HG03460 (cell line): ENCODE data around the gene JAZF1.
A peak's percentile ranks its signal among the peaks of the same experiment; 100 is the strongest.

Experiments
- ATAC-seq: cut with Tn5 transposase; IDR thresholded peaks from one replicate; pipeline ENCODE4 v1.9.1; 2021; ENCODE audit not compliant: unreplicated experiment

The JAZF1 gene

DNA sequence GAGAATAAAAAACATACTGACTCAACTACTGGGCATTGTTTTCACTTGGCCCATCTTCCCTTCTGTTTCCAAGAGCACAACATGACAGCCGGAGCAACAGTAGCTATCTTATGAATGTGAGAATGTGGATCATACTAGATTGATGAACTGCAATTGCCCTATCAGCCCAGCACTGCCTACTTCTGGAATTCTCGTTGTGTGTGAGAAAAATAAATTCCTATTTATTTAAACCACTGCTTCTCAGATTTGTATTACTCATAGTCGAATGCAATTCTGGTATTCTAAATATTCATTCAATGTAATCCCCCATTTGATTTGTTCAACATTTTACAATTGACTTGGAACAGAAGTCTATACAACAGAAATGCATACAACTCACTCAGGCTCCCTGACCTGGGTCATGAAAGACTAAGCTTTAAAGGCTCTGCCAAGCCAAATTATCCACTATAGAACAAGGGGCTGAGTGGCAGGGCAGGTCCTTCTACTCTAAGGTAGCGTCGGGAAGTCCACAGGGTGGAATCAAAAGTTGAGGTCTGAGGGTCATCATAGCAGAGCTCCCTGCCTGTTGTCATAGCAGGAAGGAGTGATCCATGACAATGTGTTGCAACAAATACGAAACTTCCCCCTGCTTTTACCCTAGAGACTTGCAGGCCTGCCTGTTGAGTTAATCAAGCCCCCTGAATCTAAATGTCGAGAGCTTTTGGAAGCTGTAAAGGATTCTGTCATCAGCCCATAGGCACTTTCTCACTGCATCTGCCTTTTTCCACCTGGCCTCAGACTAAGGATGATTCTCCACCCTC lies 12.4 kb upstream of the JAZF1 start:
- no peak for ATAC-seq

DNA sequence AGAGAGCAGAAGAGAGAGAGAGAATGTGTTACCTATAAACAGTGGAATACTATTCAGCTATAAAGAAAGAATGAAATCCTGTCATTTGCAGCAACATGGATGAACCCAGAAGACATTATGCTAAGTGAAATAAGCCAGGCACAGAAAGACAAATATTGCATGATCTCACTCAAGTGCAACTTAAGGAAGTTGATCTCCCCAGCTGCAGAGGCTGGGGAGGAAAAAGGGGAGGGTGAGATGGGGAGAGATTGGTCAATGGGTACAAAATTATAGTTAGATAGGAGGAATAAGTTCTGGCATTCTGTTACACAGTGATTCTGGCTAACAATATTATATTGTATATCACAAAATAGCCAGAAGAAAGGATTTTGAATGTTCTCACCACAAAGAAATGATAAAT lies 11.2 kb upstream of the JAZF1 start:
- ATAC-seq: no peak

DNA sequence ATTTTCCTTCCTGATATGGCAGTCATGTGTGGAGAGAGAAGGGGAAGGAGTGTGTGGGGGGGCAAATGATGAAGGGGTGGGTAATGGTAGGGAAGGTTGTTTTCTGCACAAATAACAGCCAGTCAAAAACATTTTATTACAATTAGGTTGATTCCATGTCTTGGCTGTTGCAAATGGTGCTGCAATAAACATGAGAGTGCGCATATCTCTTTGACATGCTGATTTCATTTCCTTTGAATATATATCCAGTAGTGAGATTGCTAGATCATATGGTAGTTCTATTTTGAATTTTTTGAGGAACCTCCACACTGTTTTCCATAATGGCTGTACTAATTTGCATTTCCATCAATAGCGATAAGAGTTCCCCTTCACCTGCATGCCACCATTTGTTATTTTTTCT lies 10.6 kb upstream of the JAZF1 start:
- ATAC-seq: no peak

DNA sequence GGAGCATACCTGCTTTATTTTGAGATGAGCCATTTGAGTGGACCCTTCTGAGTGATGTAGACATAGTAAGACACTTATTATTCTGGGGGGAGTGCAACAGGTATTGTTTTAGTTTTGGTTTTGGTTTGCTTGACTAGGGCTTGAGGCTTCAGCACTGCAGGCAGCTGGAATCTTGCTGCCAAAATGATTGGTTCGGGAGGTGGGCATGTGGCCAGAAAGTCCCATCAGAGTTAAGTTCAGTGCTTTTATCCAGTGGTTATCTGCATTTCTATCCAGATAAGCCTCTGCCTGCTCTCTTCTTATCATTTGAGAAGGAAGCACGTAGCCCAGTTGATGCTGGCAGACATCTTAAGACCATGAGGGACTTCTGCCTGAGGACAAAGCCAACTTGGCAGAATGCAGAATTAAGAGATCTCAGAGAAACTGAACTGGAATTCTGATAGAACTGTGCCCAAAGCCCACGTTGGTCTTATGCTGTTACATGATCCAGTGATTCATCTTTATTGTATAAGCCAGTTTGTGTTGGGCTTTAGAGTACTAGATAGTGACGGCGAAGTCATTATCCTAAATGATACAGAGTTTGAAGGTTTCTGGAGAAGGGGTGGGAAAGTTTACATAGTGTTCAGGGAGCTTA lies 9.6 kb upstream of the JAZF1 start:
- no peak for ATAC-seq

DNA sequence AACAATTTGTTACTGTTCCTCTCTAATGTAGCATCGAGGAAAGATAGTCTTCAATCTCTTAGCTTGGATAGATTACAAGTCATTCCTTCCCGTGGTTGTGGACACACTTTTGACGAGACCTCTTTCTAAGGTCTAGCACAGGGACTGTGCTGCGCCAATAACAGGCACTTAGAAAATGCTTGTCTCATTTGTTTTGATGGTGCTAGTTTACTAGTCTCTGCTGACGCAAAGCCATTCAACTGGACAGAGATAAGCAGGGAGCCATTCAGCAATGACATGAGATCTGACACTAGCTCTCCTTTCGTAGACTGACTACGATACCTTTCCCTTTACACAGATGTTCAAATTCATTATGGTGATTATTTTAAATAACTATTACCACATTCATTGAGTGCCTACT lies 6.4 kb upstream of the JAZF1 start:
- ATAC-seq: no peak

DNA sequence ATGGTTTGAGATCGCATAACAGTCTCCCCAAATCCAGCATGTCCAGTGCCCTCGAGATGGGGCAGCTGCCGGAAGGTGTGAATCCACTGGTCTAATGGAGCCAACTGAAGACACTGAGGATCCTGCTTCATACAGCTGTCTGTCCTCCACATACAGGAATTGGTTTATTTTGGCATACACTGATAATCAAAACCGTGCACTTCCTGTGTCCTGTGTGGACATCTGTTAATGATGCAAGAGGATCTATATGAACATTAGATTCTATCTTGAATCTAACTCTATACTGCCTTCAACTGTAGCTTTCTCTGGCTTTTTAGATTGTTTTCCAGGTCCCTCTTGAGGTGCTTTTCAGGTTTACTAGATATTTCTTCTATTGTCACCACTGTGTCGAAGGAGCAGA lies 3.0 kb upstream of the JAZF1 start:
- no peak for ATAC-seq

DNA sequence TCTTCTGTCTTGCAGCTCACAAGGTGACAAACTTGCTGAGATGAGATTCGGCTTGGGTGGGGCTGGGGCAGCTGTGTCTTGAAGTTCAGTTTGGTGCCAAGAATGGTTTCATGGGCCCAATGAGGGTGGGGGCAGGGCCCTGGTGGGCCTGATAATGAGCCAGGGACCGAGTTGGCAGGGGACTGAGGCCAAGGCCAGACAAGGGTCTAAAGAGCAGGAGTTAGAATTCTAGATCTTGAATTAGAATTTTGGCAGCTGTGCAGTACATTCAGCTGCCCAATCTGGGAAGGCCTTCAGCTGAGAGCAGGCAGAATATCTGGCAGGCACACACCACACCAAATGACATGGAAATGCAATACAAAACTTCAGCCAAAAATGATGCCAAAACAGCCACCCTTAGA lies 1.5 kb upstream of the JAZF1 start:
- ATAC-seq: no peak

DNA sequence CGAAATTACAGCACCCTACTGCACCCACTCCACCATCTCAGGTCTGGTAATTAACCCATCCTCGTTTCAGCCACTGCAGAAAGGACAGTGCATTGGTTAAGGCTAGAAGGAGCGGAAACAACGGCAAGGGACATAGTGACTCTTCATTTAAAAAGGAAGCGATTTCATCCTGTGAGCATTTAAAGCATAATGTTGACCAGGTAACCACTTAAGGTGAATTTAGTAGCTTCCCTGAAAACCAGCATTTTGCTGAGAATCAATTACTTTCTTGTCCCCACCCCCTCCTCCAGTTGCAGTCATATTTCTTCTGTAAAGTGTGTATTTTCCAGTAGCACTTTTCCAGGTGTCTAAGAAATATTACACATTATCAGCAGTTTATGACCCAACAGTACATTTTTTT lies 821 bp upstream of the JAZF1 start:
- ATAC-seq: no peak

DNA sequence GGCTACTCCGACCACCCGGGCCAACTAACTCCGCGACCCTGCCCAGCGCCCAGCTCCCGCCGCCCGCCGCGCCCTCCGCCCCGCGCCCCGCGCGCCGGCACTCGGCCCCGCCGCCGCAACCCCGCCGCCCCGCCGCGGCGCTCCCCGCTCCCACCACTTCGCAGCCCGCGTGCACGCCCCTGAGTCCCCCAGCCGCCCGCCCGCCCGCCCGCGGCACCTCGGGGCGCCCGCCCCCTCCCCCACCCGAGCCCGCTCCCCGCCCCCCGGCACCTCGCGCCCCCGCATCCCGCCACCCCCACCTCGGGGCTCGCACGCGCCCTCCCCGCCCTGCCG lies 598 bp downstream of the JAZF1 start:
- no peak for ATAC-seq

DNA sequence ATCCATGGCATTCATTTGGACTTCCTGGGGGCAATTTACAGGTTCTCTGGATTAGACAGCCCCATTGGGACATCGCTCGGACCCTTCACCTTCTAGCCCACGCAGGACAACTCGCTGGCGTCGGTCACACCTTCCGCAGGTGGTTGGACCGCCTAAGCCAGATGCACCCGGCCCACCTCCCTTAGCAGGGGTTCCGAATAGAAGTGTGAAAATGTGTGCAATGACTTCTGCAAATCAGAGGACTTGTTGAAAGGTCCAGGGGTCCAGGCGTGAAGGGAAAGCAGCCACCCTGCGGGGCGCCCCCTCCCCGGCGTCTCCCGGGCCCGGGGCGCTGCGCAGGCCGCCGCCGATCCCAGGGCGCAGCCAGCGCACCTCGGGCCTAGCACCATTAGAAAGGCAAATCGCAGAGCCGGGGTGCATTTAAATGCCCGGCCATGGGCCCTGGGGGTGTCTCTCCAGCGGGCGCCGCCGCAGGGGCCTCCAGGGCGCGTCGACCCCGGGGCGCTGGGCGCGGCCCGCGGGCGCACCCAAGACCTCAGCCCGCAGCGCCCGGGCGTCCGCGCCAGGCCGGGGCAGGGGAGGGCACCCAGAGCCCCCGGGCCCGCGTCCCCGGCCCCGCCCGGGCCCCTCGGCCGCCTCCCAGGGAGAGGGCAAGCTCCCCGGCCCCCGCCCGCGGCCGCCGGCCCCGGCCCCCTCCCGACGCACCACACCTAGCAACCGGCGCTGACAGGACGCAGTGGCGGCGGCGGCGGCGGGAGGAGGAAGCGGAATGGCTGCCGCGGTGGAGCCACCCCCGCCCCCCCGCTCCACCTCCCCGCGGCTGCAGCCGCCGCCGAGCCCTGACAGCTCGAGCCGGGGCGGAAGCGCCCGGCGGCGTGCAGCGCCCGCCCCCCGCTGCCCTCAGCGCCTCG lies 1.2 kb downstream of the JAZF1 start:
- ATAC-seq: peak; percentile 60

DNA sequence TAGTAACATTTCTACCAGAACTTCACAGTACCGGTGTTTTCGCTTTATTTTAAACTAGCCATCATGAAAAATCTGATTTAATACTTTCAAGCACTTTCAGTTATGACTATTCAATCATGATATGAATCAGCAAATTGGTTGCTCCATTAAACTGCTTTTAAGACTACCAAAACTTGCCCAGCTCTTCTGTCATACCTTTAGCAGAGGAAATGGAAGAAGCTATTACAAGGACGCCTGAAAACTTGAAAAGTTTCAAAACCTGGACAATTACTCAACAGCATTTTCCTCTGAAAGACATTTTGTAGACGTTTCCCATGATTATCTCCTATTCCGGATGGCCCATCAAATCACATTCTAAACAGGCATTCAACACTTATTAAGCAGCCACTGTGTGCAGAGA lies 2.0 kb downstream of the JAZF1 start:
- no peak for ATAC-seq

DNA sequence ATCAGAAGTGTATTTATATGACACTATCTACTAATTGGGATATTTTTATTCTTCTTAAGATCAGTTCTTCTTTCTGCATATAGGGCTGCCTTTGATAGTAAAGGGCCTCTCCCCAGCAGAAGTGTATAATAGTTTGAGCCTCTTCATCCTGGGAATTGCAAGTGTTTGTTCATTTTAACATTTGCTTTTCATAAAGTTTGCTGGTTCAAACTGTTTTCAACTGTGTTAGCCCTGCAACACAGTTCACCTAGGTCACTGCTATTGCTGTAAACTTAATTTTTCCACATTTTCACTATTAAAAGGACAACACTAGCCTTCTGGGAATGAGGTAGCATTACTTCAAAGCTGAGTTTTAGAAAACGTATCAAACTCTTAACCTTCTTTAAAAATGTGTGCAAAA lies 2.8 kb downstream of the JAZF1 start:
- ATAC-seq: no peak

DNA sequence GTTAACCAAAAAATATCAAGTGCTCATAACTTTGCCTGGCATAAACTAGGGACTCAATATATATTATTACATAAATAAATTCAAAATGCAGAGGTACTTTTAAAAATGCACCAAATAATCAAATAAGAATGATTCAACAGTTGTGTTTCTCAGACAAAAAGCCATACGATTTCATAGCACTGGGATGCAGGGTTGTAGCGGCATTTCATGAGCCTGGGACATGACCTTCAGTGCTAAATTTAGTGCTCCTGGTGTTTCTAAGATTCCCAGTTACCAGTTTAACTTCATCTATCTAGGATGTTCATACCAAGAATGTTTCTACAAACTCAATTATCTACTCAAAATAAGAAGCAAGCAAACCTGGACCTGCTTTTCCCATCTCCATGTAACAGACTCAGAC lies 4.0 kb downstream of the JAZF1 start:
- no peak for ATAC-seq

DNA sequence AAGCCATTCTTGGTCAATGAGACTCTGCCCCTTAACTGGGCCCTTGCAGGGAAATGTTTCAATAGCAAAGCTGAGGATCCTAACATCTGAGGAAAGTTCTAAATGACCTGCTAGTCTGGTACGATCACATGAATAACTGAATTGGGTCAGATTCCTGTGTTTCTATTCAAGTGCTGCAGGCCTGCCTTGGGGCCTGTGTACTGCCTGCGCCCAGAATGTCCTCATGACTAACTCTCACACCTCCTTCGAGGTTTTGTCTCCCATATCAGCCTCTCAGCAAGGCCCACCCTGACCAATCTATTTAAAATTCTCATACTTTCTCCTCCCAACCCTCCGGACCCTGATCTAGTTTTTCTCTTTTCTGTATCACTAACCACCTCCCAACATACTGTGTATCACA lies 4.4 kb downstream of the JAZF1 start:
- ATAC-seq: no peak

DNA sequence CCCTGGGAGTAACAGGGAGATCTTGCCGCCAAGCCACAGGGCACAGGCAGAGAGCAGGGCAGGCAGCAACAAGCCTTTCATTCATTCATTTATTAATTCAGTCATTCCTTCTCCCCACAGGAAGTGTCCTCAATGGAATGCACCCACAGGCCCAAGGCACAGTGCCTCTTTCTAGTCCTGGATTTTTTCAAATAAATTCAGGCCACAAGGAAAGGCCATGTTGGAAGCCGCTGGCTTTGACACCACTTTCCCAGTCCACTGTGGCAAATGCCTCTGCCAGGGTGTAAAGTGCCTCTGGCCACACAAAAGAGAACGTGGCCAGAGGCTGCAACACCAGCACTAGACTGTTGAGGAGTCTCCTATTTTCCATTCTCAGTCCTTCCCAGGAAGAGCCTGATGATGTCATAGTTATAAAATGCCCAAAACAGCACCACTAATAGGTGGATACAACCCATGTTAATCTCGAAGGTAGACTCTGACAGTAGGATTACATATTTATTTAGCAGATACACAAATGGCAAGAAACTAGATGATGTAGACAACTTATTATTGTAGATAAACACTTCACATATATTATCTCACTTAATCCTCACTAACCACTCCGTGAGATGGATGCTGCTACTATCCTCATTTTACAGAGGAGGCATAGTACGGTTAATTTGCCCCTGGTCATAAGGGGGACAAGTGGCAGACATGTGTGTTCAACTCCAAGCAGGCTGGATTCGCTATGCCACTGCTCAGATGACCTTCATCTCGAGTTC lies 5.5 kb downstream of the JAZF1 start:
- no peak for ATAC-seq

DNA sequence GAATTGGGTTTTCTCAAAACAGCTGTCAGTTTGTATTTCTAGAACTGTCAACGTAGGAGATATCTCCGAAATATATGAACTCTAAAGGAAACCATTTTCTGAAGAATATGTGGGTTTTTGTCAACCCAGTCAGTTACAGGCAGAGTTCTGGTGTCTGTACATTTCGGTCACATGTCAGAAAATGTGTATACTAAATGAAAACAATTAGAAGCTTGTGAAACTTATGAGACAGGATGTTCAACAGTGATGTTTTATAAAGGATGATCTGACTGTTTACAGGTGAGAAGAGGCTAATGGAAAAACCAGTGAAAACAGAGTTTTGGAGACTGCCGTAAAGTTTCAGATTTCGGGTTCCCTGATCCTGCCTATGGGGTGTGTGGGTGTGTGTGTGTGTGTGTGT lies 6.2 kb downstream of the JAZF1 start:
- no peak for ATAC-seq

DNA sequence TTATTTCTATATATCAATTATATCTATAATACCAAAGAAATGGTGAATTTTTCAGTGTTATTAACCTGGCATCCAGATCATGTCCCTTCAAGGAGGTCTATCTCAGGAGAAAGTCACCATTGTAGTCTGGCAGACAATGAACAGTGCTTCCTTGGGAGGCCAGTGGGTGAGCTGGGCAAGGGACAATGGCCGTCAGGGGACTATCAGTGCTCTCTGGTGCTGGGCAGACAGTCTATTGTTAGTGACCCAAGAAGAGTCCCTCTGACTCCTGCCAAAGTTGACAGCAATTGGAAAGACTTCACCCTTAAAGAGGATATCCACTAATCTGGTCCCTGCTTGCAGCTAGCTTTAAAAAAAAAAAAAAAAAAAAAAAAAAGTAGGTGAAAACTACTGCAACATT lies 7.1 kb downstream of the JAZF1 start:
- ATAC-seq: no peak

DNA sequence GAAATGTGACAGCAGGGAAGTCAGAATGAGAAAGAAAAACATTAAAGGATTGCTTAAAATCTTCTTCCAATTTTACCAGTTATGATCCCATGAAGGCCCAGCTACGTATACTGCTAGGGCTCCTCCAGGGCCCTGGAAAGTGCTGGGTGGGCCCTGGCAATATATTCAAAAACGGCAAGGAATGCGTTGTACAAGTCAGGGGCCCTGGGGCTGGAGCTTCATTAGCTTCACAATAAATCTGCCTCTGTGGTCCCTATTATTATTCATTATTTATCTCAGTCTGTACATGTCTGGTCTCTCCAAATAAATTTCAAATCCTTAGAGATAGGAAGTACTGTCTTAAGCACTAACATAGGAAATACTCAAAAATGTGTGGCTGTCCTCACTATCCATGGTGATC lies 7.6 kb downstream of the JAZF1 start:
- ATAC-seq: no peak

DNA sequence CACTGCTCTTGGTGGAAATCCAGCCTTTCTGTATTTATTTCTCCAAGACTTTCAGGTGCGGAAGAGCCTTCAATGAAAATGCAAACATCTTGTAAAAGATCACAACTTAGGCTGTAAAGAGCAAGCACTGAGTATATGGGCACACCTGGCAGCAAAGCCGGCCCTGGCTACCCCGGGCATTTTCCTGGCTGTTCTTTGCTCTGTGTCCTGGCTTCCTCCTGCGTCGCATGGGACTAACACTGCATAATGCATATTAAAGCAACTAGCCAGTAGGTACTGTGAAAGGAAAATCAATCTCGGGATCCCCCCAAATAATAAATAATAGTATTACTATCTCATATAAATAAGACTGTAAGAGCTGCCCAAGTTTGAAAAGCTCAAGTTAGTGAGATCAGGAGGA lies 9.9 kb downstream of the JAZF1 start:
- no peak for ATAC-seq

DNA sequence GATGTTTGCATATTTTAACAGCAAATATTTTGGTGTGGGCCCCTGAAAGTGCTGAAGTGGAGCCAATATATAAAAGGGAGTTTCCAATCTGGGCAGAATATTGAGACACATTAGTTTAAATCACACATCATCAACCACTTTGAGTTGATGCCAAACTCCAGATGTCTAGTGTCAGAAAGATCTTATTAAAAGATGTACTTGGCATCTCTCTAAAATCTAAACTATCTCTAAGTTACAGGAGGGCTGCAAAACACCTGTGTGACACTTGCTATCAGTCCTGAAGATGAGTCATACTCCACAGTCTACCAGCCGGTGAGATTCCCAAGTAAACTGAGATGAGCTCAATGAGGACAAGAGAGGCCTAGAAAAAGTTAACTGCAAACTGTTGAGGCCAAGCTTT lies 11.4 kb downstream of the JAZF1 start:
- no peak for ATAC-seq

DNA sequence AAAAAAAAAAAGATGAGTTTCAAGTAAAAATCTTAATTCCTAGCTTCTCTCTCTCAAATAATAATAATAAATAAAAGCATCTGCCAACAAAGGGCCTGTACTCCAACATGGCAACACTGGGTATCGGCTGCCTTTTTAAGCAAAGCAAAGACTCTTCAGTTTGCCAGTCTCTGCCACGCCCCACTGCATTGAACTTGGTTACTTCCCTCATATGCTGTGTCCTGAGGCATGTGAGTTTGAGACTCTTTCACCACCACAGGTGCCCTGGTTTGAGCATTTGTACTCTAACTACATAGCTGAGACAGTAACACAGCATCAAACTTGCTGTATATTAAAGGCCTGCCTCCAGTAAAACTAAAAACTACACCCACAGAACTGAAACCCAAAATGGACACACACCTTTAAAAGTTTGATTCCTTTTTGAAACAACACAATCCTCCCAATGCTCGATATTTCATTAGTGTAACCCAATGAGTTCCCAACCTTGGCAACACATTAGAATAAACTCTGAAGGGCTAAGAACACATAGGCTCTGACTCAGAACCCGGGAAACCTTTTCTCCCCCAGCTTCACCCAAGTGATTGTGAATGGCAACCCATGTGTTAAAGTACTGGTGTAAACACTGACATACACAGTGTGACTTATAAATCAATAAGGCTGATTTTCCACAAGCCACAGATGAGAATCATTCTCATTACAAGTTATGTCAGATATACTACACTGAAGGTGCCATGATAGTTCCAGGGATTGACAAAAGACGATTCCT lies 12.0 kb downstream of the JAZF1 start:
- no peak for ATAC-seq
